ENCODE measurements around the gene EFNB3.
A peak's percentile ranks its signal among the peaks of the same experiment; 100 is the strongest.

Gene EFNB3

GRCh38 chr17:7705269-7706255 lies 560 bp downstream of the EFNB3 start:
- TF ChIP-seq JUND (IDR thresholded peaks at IDR 0.05; ENCODE audit: low read depth) = no peak
- DNase-seq (ENCODE audit: low read depth in 1 of 2, low spot score in 1 of 2) = no peak

GRCh38 chr17:7706631-7707354 lies 1.8 kb downstream of the EFNB3 start:
- TF ChIP-seq JUND (IDR thresholded peaks at IDR 0.05; ENCODE audit: low read depth) = no peak
- in situ Hi-C loops (cut with HindIII; ENCODE audit: low pct_unique_long_range_greater_than_20kb, low sequenced_read_pairs) = no loop called here
- no peak for DNase-seq (ENCODE audit: low read depth in 1 of 2, low spot score in 1 of 2)

More at GRCh38 chr17:7705269-7706255, 560 bp downstream of the EFNB3 start:
- in situ Hi-C loops (cut with HindIII; ENCODE audit: low pct_unique_long_range_greater_than_20kb, low sequenced_read_pairs) = no loop called here

GRCh38 chr17:7707446-7707845 lies 2.4 kb downstream of the EFNB3 start:
- in situ Hi-C loops (cut with HindIII; ENCODE audit: low pct_unique_long_range_greater_than_20kb, low sequenced_read_pairs) = no loop called here
- DNase-seq (ENCODE audit: low read depth in 1 of 2, low spot score in 1 of 2) = no peak
- no peak for TF ChIP-seq JUND (IDR thresholded peaks at IDR 0.05; ENCODE audit: low read depth)

- in situ Hi-C loops (cut with HindIII; ENCODE audit: low pct_unique_long_range_greater_than_20kb, low sequenced_read_pairs) = no loop called here
- no peak for DNase-seq (ENCODE audit: low read depth in 1 of 2, low spot score in 1 of 2)
Observed at GRCh38 chr17:7707858-7708750, 3.1 kb downstream of the EFNB3 start.

GRCh38 chr17:7709031-7709430 lies 4.0 kb downstream of the EFNB3 start:
- no peak for TF ChIP-seq JUND (IDR thresholded peaks at IDR 0.05; ENCODE audit: low read depth)
- in situ Hi-C loops (cut with HindIII; ENCODE audit: low pct_unique_long_range_greater_than_20kb, low sequenced_read_pairs) = no loop called here
- no peak for DNase-seq (ENCODE audit: low read depth in 1 of 2, low spot score in 1 of 2)

More at GRCh38 chr17:7707858-7708750, 3.1 kb downstream of the EFNB3 start:
- no peak for TF ChIP-seq JUND (IDR thresholded peaks at IDR 0.05; ENCODE audit: low read depth)

GRCh38 chr17:7710301-7710700 lies 5.3 kb downstream of the EFNB3 start:
- TF ChIP-seq JUND (IDR thresholded peaks at IDR 0.05; ENCODE audit: low read depth) = no peak
- no peak for DNase-seq (ENCODE audit: low read depth in 1 of 2, low spot score in 1 of 2)
- in situ Hi-C loops (cut with HindIII; ENCODE audit: low pct_unique_long_range_greater_than_20kb, low sequenced_read_pairs) = no loop called here

- in situ Hi-C loops (cut with HindIII; ENCODE audit: low pct_unique_long_range_greater_than_20kb, low sequenced_read_pairs) = no loop called here
- DNase-seq (ENCODE audit: low read depth in 1 of 2, low spot score in 1 of 2) = peak in 1 of 2 experiments; percentile 23
- no peak for TF ChIP-seq JUND (IDR thresholded peaks at IDR 0.05; ENCODE audit: low read depth)
Observed at GRCh38 chr17:7711051-7711755, 6.2 kb downstream of the EFNB3 start.

GRCh38 chr17:7712111-7712771 lies 7.2 kb downstream of the EFNB3 start:
- TF ChIP-seq JUND (IDR thresholded peaks at IDR 0.05; ENCODE audit: low read depth) = no peak
- in situ Hi-C loops (cut with HindIII; ENCODE audit: low pct_unique_long_range_greater_than_20kb, low sequenced_read_pairs) = no loop called here
- DNase-seq (ENCODE audit: low read depth in 1 of 2, low spot score in 1 of 2) = no peak

- DNase-seq (ENCODE audit: low read depth in 1 of 2, low spot score in 1 of 2) = no peak
- in situ Hi-C loops (cut with HindIII; ENCODE audit: low pct_unique_long_range_greater_than_20kb, low sequenced_read_pairs) = no loop called here
- TF ChIP-seq JUND (IDR thresholded peaks at IDR 0.05; ENCODE audit: low read depth) = no peak
Observed at GRCh38 chr17:7713782-7714181, 8.8 kb downstream of the EFNB3 start.

GRCh38 chr17:7714721-7715594 lies 10.0 kb downstream of the EFNB3 start:
- in situ Hi-C loops (cut with HindIII; ENCODE audit: low pct_unique_long_range_greater_than_20kb, low sequenced_read_pairs) = no loop called here
- DNase-seq (ENCODE audit: low read depth in 1 of 2, low spot score in 1 of 2) = no peak

More at GRCh38 chr17:7714721-7715594, 10.0 kb downstream of the EFNB3 start:
- TF ChIP-seq JUND (IDR thresholded peaks at IDR 0.05; ENCODE audit: low read depth) = no peak
